HepG2 (cell line): Measurements from ENCODE around the gene PHF8. TPM values are rescaled to one million over a fixed set of nuclear protein-coding genes. Genes with fewer than 3 reads are reported as not detected.

Experiments
- FOXP4 ChIP-seq: sonication (generic); formaldehyde crosslinking; IDR thresholded peaks from 2 replicates; pipeline ENCODE4 v1.4.0; 2020; ENCODE audit warnings: missing genetic modification reagents
- HMGXB3 ChIP-seq: sonication (generic); formaldehyde crosslinking; IDR thresholded peaks from 2 replicates; pipeline ENCODE4 v1.4.0; 2020; ENCODE audit warnings: missing genetic modification reagents, borderline replicate concordance
- PPARG ChIP-seq: conservative IDR thresholded peaks from 2 replicates; pipeline ENCODE4 v1.6.1; 2016; ENCODE audit warnings: missing biosample characterization, missing genetic modification reagents
- ZNF264 ChIP-seq: sonication (generic); formaldehyde crosslinking; IDR thresholded peaks from 2 replicates; pipeline ENCODE4 v1.4.0; 2020; ENCODE audit warnings: missing genetic modification reagents
- ZNF281 ChIP-seq: sonication (generic); formaldehyde crosslinking; IDR thresholded peaks from 2 replicates; pipeline ENCODE4 v1.4.0; 2020; ENCODE audit warnings: missing genetic modification reagents, borderline replicate concordance
- polyA plus RNA-seq, 8 experiments: library from polyadenylated mRNA; depleted of rRNA in 3 of 8; stranded (reverse) in 7 of 8; unstranded in 1 of 8; fragments of >200 nt; fragmentation: Illumina TruSeq in 4 of 8; extraction: Trizol in 4 of 8; gene quantifications; 2 replicates each; pipeline versions ENCODE4 v1.2.1 to v1.2.3, GENCODE V29; 2011 to 2016; ENCODE audit warnings: low read depth in 4 of 8, missing spikeins in 1 of 8, mixed read lengths in 1 of 8; ENCODE audit not compliant: insufficient read depth in 1 of 8
- total RNA-seq, 5 experiments: library from RNA; depleted of rRNA; stranded (reverse); fragments of >200 nt; fragmentation: Illumina TruSeq; extraction: Trizol; gene quantifications; 2 replicates each; pipeline ENCODE4 v1.2.3, GENCODE V29; 2016; ENCODE audit warnings: low read depth in 1 of 5

PHF8 gene
- total and polyA plus RNA-seq, 2 of the 13 experiments (the other 11 are each of a cell fraction or from before 2014, with no cell fraction given) = 15.5 to 19.1 TPM

- TF ChIP-seq FOXP4 (CRISPR knock-in tag) (no peak), ZNF264 (CRISPR knock-in tag) (no peak), PPARG (CRISPR knock-in tag) (no peak), HMGXB3 (CRISPR knock-in tag) (no peak), ZNF281 (no peak)
These were observed 51.7 kb downstream of the PHF8 start (continued) for GRCh38 chrX:53992589-53992988.
